Suprapubic skin (tissue), 4 donors: Measurements from ENCODE around the gene DSTYK. TPM values are rescaled to one million over a fixed set of nuclear protein-coding genes. Genes with fewer than 3 reads are reported as not detected.

Experiments used
- DNase-seq, 2 donors: peaks; one replicate each; pipeline ENCODE4 v3.0.0-alpha.2; 2019; ENCODE audit warnings: low spot score in 2 of 2
- H3K27ac ChIP-seq: fragments of 200-600 bp; sonication (generic); one replicate; pipeline ENCODE4 v1.5.1; 2019
- H3K27me3 ChIP-seq: fragments of 200-600 bp; sonication (generic); one replicate; pipeline ENCODE4 v1.5.1; 2019
- H3K36me3 ChIP-seq: fragments of 200-600 bp; sonication (generic); one replicate; pipeline ENCODE4 v1.5.1; 2019
- H3K4me1 ChIP-seq: fragments of 200-600 bp; sonication (generic); one replicate; pipeline ENCODE4 v1.5.1; 2019
- H3K4me3 ChIP-seq: fragments of 200-600 bp; sonication (generic); one replicate; pipeline ENCODE4 v1.5.1; 2019; ENCODE audit warnings: mild to moderate bottlenecking
- H3K9me3 ChIP-seq: fragments of 200-600 bp; sonication (generic); one replicate; pipeline ENCODE4 v1.5.1; 2019
- EP300 ChIP-seq: sonication (generic); formaldehyde crosslinking; IDR thresholded peaks from one replicate; pipeline ENCODE4 v1.6.1; 2017; ENCODE audit warnings: antibody characterized with exemption
- POLR2A ChIP-seq, 2 donors: fragments of 450-650 bp; IDR thresholded peaks; one replicate each; pipeline ENCODE4 v1.6.1; 2017; ENCODE audit warnings: antibody characterized with exemption in 2 of 2, mild to moderate bottlenecking in 2 of 2, moderate library complexity in 2 of 2
- POLR2AphosphoS5 ChIP-seq, 3 donors: sonication (generic); formaldehyde crosslinking; IDR thresholded peaks; one replicate each; pipeline ENCODE4 v1.6.1; 2017; ENCODE audit warnings: antibody characterized with exemption in 3 of 3
- total RNA-seq, 4 donors: library from RNA; depleted of rRNA; stranded (reverse); fragments of >200 nt; gene quantifications; one replicate each; pipeline ENCODE4 v1.1.0, GENCODE V29; 2016
- TF ChIP-seq, protein P1 (sequence below), 2 donors: fragments of 200-600 bp in 1 of 2; fragments of 450-650 bp in 1 of 2; sonication (generic) in 1 of 2; IDR thresholded peaks; one replicate each; pipeline ENCODE4 v1.5.1; 2016 to 2019; ENCODE audit warnings: antibody characterized with exemption in 2 of 2, mild to moderate bottlenecking in 1 of 2, moderate library complexity in 1 of 2

DSTYK gene
- total RNA-seq, 4 donors from 2014 or later = 12.3 to 19.5 (median 17.4) TPM

GRCh38 chr1:205098242-205098641, 113.3 kb downstream of the DSTYK start:
- peaks cover 93% of the 10 kb centered on the region for H3K36me3 ChIP-seq

DNA sequence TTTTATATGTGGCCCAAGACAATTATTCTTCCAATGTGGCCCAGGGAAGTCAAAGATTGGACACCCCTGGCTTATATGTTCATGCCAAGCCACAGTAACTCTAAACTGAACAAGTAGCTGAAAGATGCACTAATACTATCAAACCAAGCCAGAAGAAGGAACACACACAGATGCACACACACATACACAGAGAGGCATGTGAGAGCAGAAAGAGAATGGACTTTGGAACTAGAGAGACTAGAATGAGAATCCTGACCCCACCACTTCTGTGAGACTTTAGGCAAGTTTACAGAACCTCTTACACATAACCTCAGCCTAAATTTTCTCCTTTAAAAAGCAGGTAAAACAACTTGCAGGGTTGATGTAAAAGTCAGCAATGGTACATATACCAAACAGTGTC, 116.1 kb downstream of the DSTYK start:
- no peaks in the 10 kb centered on the region for H3K9me3 ChIP-seq
- TF ChIP-seq, protein P1, sequence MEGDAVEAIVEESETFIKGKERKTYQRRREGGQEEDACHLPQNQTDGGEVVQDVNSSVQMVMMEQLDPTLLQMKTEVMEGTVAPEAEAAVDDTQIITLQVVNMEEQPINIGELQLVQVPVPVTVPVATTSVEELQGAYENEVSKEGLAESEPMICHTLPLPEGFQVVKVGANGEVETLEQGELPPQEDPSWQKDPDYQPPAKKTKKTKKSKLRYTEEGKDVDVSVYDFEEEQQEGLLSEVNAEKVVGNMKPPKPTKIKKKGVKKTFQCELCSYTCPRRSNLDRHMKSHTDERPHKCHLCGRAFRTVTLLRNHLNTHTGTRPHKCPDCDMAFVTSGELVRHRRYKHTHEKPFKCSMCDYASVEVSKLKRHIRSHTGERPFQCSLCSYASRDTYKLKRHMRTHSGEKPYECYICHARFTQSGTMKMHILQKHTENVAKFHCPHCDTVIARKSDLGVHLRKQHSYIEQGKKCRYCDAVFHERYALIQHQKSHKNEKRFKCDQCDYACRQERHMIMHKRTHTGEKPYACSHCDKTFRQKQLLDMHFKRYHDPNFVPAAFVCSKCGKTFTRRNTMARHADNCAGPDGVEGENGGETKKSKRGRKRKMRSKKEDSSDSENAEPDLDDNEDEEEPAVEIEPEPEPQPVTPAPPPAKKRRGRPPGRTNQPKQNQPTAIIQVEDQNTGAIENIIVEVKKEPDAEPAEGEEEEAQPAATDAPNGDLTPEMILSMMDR (IDR thresholded peaks at IDR 0.05) = no peak
- TF ChIP-seq POLR2A (IDR thresholded peaks at IDR 0.05) (no peak), EP300 (no peak), POLR2AphosphoS5 (IDR thresholded peaks at IDR 0.05) (no peak)
- H3K27me3 ChIP-seq = no peaks in the 10 kb centered on the region
- no peak overlapping the region for H3K27ac ChIP-seq
- H3K4me3 ChIP-seq = no peak overlapping the region
- peaks cover 88% of the 10 kb centered on the region for H3K36me3 ChIP-seq
- no peak for DNase-seq
- peaks cover 10% of the 10 kb centered on the region for H3K4me1 ChIP-seq

More at GRCh38 chr1:205098242-205098641, 113.3 kb downstream of the DSTYK start:
- TF ChIP-seq POLR2A (IDR thresholded peaks at IDR 0.05) (no peak), EP300 (no peak), POLR2AphosphoS5 (IDR thresholded peaks at IDR 0.05) (no peak)
- TF ChIP-seq, protein P1 (IDR thresholded peaks at IDR 0.05) = no peak
- no peak for DNase-seq
- Histone ChIP-seq H3K9me3 (no peaks in the 10 kb centered on the region), H3K4me1 (no peaks in the 10 kb centered on the region), H3K4me3 (no peak overlapping the region), H3K27me3 (no peaks in the 10 kb centered on the region), H3K27ac (no peak overlapping the region)

Other genes with a start within 250 kb of the DSTYK start
- gene CNTN2, start 168.5 kb downstream of the DSTYK start, total RNA-seq = 10 to 100 TPM in 1 of 4 donors, 1 to 10 TPM in 1, under 1 TPM in 2; 0.68 to 13.3 (median 1.7) TPM
- 1 to 10 TPM in 3 of 4 donors, under 1 TPM in 1; 0.76 to 4.7 (median 2.8) TPM for gene TMEM81, start 127.2 kb downstream of the DSTYK start, total RNA-seq
- gene RBBP5, start 89.7 kb downstream of the DSTYK start, total RNA-seq = 10 to 100 TPM; 12.8 to 21.5 (median 19.0) TPM
- 1 to 10 TPM; 3.1 to 4.3 (median 4.1) TPM for gene TMCC2, start 16.2 kb upstream of the DSTYK start, total RNA-seq
- 10 to 100 TPM; 16.2 to 41.2 (median 30.2) TPM for gene NUAK2, start 110.0 kb upstream of the DSTYK start, total RNA-seq
- gene KLHDC8A, start 145.2 kb upstream of the DSTYK start, total RNA-seq = 1 to 10 TPM in 1 of 4 donors, under 1 TPM in 2, not detected in 1; 0.30 to 3.5 (median 0.62) TPM
- 1 to 10 TPM in 1 of 4 donors, not detected in 3; 5.1 TPM for gene LEMD1, start 210.4 kb upstream of the DSTYK start, total RNA-seq
- not detected for gene BLACAT1, start 244.3 kb upstream of the DSTYK start, total RNA-seq